Fibroblast of pulmonary artery (primary cell): ENCODE data around the gene GAS5.
"Not testable (repeated sequence)": the region's sequence is repeated elsewhere in the genome, so short reads cannot be mapped to it uniquely, and the experiment has no call there.

Experiments
- DNase-seq: peaks from one replicate; pipeline ENCODE4 v3.0.0-alpha.2; 2010; ENCODE audit warnings: low read depth
- H3K4me3 ChIP-seq: replicated peaks from 2 replicates; pipeline ENCODE4 v1.5.1; 2011; ENCODE audit warnings: low read depth, mild to moderate bottlenecking, control low read depth, low read length, moderate library complexity
- TF ChIP-seq, protein P1 (sequence below): IDR thresholded peaks from 2 replicates; pipeline ENCODE4 v1.5.1; 2011; ENCODE audit warnings: mild to moderate bottlenecking, control low read depth, low read length, inconsistent platforms; ENCODE audit errors: missing control alignments

The GAS5 gene

DNA sequence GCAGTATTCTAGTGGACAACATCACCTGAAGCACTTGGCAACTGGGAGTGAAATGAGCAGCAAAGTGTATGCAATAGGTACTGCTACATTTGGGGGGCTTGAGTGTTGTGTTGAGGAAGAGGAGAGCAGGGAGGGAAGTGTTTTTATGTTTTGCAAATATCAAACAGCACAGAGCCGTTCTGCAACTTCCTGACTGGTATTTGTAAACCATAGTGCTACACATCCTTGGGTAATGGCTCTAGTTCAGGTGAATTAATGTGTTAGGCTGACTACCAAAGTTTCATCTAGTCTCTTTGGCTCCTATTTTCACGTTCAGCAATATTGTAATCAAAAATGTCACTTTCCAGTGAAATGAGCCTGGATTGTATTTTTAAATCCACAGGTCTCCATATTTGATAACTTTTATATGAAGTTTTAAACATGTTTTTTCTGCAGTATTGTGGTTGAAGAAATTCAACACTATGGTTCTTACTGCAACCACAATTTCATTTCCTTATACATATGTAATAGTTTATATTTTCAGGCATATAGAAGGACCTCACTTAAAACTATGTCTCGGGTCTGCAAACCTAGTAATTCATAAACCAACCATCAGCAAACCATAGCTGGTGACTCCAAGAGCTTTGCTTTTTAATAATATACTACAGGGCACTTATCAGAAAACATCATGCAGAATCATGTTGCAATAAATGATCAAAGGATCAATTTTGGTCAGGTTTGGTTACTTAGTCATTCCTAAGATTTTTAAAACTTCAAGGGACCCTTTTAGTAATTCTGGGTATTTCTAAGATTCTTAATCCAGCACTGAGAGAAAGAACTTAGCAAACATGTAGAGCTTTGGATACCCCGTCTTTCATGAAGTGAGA lies 19.2 kb upstream of the GAS5 start:
- no peak overlapping the region for H3K4me3 ChIP-seq
- DNase-seq: no peak
- TF ChIP-seq, protein P1, sequence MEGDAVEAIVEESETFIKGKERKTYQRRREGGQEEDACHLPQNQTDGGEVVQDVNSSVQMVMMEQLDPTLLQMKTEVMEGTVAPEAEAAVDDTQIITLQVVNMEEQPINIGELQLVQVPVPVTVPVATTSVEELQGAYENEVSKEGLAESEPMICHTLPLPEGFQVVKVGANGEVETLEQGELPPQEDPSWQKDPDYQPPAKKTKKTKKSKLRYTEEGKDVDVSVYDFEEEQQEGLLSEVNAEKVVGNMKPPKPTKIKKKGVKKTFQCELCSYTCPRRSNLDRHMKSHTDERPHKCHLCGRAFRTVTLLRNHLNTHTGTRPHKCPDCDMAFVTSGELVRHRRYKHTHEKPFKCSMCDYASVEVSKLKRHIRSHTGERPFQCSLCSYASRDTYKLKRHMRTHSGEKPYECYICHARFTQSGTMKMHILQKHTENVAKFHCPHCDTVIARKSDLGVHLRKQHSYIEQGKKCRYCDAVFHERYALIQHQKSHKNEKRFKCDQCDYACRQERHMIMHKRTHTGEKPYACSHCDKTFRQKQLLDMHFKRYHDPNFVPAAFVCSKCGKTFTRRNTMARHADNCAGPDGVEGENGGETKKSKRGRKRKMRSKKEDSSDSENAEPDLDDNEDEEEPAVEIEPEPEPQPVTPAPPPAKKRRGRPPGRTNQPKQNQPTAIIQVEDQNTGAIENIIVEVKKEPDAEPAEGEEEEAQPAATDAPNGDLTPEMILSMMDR: no peak

DNA sequence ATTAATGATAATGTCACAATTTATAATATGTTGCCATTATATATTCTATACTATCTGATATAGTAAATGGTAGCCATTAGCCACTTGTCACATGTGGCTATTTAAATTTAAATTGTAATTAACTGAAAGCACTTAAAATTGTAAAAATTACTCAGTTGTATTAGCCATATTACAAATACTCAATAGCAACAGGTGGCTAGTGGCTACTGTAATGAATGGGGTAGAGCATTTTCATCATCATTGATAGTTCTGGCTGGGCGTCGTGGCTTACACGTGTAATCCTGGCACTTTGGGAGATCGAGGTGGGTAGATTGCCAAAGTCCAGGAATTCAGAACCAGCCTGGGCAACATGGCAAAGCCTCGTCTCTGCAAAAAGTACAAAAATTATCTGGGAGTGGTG lies 16.9 kb upstream of the GAS5 start:
- DNase-seq: no peak
- TF ChIP-seq, protein P1: no peak

DNA sequence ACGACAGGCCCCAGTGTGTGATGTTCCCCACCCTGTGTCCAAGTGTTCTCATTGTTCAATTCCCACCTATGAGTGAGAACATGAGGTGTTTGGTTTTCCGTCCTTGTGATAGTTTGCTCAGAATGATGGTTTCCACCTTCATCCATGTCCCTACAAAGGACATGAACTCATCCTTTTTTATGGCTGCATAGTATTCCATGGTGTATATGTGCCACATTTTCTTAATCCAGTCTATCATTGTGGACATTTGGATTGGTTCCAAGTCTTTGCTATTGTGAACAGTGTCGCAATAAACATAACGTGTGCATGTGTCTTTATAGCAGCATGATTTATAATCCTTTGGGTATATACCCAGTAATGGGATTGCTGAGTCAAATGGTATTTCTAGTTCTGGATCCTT lies 13.3 kb upstream of the GAS5 start:
- H3K4me3 ChIP-seq, DNase-seq: not testable (repeated sequence)

More for the DNA sequence above, 16.9 kb upstream of the GAS5 start:
- no peak overlapping the region for H3K4me3 ChIP-seq

DNA sequence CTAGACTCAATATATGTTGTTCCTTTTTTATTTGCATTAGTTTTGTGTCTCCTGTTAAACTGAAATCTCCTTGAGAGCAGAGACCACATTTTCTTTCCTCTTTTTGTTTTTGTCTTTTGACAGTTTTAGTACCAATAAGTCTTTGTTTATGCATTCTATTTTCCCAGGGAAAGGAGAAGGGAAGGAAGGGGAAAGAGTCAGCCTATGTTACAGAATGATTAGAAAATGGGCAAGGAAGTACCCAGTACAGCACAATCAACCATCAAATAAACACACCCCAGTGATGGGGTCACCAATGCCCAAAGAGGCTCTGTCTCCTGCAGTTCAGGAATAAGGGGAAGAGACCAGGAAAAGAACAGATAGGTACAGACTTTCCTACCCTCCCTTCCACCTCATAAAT lies 10.5 kb upstream of the GAS5 start:
- no peak overlapping the region for H3K4me3 ChIP-seq
- TF ChIP-seq, protein P1: no peak
- DNase-seq: no peak

DNA sequence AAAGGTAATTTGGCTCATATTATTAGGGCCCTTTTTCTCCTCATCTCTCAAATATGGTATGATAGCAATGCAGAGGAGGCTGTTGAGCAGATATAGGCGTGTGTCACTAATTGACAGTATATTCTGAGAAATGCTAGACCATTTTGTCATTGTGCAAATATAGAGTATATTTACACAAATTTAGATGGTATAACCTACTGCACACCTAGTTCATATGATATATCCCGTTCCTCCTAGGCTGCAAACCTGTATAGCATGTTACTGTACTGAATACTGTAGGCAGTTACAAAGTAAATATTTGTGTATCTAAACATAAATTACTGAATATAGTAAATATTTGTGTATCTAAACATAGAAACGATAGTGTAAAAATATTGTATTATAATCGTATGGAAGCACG lies 8.9 kb upstream of the GAS5 start:
- no peak overlapping the region for H3K4me3 ChIP-seq
- no peak for DNase-seq
- TF ChIP-seq, protein P1: no peak

DNA sequence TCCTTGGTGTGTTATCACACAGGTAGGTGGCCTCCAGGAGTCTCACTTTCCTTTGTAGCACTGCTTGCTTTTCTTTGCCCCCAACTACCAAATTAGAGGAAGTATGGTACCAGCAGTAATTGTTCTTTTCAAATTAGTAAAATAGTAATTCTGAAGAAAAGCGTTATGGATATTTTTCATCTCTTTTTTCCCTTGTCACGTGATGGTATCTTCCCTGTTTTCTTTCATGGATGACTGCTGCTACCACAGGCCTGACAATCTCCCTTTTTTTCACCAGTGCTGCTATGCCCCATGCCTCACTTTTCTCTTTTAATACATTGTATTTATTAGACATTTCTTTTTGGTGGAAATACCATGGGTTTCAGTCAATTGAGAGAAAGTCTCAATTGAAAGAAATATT lies 3.7 kb upstream of the GAS5 start:
- TF ChIP-seq, protein P1: no peak
- no peak overlapping the region for H3K4me3 ChIP-seq
- no peak for DNase-seq

DNA sequence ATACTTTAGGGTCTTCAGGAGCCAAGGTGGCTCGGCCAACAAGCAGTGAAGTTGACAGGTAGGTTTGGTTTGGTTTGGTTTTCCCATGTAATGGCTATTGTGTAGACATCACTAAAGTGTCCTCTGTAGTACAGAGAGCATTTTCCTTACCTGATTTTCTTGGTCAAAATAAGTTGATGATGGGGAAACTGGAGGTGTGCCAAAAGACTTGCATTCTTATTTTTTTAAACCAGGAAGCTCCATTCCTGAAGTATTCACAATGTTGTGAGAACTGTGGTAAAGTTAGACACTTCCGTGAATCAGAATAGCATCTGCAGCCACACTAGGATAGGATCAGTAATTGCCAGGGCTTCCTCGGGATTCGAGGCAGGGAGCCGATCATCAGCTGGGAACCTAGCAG lies 3.3 kb upstream of the GAS5 start:
- DNase-seq: no peak
- no peak overlapping the region for H3K4me3 ChIP-seq
- TF ChIP-seq, protein P1: no peak
